ENCODE data around the gene KIFC3. TPM values are rescaled to one million over a fixed set of nuclear protein-coding genes. Genes with fewer than 3 reads are reported as not detected.
"Not testable (repeated sequence)": the region's sequence is repeated elsewhere in the genome, so short reads cannot be mapped to it uniquely, and the experiment has no call there.

KIFC3 gene
- polyA plus RNA-seq, 1 donor from 2014 or later: not detected

DNA sequence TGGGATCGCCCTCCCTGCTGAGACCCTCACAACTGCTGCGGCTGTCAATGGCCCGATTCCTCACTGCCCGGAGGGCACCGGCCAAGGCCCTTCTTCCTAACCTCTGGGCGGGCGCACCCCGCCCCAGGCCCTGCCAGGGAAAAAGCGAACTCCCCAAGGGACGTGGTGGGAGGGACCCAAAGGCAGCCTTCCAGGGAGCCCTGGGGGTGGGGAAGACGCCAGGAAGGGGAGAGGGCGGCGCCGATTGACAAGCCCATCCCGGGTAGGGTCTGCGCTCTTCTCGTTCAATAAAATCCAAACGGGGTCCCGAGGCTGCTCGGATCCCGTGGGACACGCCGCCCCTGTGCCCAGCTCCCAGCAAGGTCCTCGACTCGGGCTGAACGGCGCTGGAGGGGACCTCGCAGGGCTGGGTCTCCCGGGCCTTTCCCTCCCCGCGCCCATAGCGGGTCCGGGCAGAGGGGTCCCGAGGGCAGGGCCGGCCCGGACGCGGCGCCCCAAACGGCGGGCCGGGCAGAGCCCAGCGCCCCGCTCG, 416 bp downstream of the KIFC3 start:
- peaks cover 8 to 14% (median 9%) of the 10 kb centered on the region in 3 donors for H3K4me1 Mint-ChIP-seq
- peaks cover 41% of the 10 kb centered on the region for H3K27me3 Mint-ChIP-seq
- H3K9me3 Mint-ChIP-seq: peaks cover 0 to 1% (median 0%) of the 10 kb centered on the region in 3 donors
- H3K4me3 Mint-ChIP-seq: peak overlapping the region in 2 of 4 donors; percentile 55 to 74
- no peak overlapping the region for H3K27ac Mint-ChIP-seq
- no peaks in the 10 kb centered on the region for H3K36me3 Mint-ChIP-seq

DNA sequence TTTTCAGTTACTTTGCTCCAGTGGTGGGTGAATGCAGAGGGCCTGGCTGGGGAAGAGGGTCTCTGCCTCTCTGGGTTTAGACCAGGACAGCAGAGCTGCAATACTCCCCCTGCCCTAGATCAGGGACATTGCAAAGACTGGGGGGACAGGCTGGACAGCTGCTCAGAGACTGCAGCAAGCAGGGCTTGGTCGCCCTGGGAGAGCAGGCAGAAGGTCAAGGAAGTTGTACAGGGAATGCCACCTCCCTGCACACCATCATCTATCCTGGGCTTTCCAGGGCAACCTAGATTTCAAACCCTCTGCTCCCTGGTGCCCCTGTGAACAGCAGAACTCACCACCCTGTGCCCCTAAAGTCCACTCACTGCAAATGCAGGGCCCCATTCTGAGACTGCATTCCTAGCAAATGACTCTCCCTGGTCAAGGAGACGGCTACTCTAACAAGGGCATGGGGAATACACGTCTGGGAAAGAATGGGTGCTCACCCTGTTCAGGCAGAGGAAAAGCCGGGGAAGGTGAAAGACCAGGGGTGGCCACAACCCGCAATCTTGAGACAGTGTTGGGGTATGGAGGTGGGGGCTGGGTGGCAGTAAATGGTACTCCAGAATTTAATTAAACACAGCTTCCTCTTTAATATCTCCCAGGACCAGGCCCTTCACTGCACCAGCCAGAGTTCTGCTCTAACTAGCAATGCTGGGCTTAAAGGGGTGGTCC, 1.0 kb downstream of the KIFC3 start:
- H3K36me3 Mint-ChIP-seq: no peaks in the 10 kb centered on the region
- peaks cover 0 to 1% (median 0%) of the 10 kb centered on the region in 3 donors for H3K9me3 Mint-ChIP-seq
- no peak overlapping the region for H3K27ac Mint-ChIP-seq
- H3K4me3 Mint-ChIP-seq: peak overlapping the region in 3 of 4 donors; percentile 55 to 74 (median 66)
- peaks cover 38% of the 10 kb centered on the region for H3K27me3 Mint-ChIP-seq
- H3K4me1 Mint-ChIP-seq: peaks cover 8 to 14% (median 9%) of the 10 kb centered on the region in 3 donors

DNA sequence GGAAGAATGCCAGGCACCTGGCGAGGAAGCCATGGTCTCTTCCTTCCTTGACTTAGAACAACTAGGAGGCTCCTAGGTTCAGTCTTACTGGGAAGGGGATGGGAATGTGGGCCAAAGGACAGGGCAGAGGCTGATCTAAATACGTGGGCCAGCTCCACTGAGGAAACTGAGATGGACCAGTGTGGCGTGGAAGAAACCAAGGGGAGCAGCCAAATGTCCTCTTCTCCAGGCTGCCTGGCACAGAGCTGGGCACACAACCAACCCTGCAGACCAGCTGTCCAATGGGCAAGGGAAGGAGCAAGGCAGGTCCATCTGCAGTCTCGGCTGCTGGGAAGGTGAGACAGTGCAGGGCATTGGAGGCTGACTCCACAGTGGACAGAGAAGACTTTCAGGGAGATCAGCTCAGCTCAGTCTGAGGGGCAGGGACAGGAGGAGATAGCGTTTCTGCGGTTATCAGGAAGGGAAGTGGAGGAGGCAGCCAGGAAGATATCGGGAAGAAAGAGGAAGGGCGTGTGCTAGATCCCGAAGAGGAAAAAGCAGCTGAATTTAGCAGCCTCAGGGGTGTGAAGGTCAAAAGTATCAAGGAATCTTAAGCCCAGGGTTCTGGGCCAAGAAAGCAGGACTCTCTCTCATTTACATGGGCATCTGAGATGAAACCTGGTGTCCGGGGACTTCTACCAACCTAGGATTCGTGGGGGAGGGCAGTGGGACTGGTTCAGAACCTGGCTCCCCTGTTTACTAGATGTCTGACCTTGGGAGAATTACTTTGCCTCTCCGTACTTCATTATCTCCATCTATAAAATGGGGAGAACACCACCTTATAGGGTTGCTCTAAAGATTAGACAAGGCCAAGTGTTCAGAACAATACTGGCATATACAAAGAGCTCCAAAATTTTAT, 1.8 kb downstream of the KIFC3 start:
- H3K36me3 Mint-ChIP-seq: no peaks in the 10 kb centered on the region
- peaks cover 8 to 14% (median 9%) of the 10 kb centered on the region in 3 donors for H3K4me1 Mint-ChIP-seq
- H3K27me3 Mint-ChIP-seq: peaks cover 36% of the 10 kb centered on the region
- H3K9me3 Mint-ChIP-seq: peaks cover 0 to 1% (median 0%) of the 10 kb centered on the region in 3 donors
- H3K27ac Mint-ChIP-seq: no peak overlapping the region
- H3K4me3 Mint-ChIP-seq: peak overlapping the region in 1 of 4 donors; percentile 22

DNA sequence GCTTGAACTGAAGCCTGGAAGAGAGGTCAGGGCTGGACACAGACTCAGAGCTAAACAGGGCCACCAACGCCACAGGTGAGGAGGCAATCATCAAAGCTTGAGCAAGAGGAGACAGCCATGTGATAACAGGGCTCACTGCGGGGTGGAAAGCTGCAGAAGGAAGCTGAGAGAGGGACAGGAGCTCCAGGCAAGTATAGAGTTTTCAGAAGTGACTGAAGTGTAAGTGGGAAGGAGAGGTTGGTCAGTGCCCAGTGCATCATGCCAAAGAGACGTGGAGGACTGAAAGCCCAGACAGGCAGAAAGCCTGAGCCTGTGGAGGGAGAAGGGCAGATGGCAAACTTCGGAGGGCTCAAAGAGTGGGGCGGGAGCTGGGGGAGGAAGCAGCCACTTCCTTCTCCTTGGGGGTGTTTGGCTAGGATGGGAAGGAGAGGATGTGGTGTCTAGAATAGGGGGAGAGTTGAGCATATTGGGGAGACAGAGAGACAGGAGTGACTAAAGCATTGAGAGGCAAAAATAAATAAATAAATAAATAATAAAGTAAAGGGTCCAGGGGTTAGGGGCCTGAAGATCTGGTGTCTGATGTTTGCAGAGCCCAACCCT, 2.6 kb downstream of the KIFC3 start:
- Mint-ChIP-seq H3K27ac (no peak overlapping the region), H3K27me3 (peaks cover 36% of the 10 kb centered on the region), H3K4me3 (no peak overlapping the region), H3K9me3 (peaks cover 0 to 1% (median 0%) of the 10 kb centered on the region in 3 donors), H3K36me3 (no peaks in the 10 kb centered on the region), H3K4me1 (peaks cover 8 to 14% (median 9%) of the 10 kb centered on the region in 3 donors)

DNA sequence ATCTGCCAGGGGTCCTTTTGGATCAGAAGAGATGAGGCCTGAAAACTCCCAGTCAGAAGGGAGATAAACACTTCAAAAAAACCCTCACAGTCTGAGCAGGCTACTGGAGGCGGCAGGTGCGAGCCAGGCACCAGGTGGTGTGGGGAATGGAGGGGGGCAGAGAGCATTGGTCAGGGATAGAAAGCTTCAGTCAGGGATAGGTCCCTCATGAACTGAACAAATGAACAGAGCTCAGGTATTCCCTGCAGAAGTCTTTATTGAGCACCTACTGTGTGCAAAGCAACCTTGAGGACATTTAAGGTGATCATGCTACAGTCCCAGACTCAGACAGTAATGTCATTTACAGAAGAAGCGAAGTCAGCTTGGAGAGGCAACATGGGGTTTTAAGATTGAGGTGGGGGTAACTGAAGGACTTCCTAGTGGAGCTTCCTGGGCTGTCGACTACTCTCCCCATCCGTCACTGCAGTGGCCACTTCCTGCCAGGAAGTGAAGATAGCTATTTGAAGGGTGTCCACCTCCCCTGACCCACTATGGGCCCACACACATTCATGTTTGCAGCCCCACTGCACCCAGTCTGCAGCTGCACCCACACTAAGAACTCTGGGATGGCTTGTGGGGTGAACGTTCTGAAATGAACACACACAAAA, 3.2 kb downstream of the KIFC3 start:
- Mint-ChIP-seq H3K9me3 (peaks cover 0 to 1% (median 0%) of the 10 kb centered on the region in 3 donors), H3K36me3 (no peaks in the 10 kb centered on the region), H3K27me3 (peaks cover 38% of the 10 kb centered on the region), H3K4me3 (peak overlapping the region in 1 of 4 donors; percentile 9), H3K27ac (no peak overlapping the region), H3K4me1 (peaks cover 8 to 14% (median 9%) of the 10 kb centered on the region in 3 donors)

DNA sequence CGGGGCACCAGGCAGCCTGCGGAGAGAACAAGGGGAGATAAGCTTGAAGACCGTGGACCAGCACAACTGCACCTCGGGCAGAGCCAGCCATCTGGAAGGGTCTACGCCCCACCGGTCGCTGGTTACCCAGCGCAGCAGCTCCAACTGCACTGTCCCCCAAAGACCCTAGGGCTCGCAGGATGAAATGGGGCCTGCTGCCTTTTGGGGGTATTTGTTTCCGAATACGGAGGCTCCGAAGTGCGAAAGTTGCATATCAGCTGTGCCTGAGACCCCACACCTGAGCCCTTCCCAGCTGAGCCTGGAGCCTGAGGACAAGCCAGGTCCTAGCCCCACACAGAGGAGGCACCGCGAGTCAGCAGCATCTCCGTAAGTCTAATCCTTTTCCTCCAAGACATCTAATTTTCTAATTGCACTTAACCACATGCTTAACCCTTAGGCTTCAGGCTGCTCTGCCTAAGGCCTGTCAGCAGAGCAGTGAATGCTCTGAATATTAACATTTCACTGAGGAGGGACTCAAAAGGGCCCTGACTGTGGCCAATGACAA, 4.0 kb downstream of the KIFC3 start:
- H3K36me3 Mint-ChIP-seq: no peaks in the 10 kb centered on the region
- no peak overlapping the region for H3K27ac Mint-ChIP-seq
- peaks cover 8 to 14% (median 9%) of the 10 kb centered on the region in 3 donors for H3K4me1 Mint-ChIP-seq
- no peak overlapping the region for H3K4me3 Mint-ChIP-seq
- peaks cover 0 to 1% (median 0%) of the 10 kb centered on the region in 3 donors for H3K9me3 Mint-ChIP-seq
- H3K27me3 Mint-ChIP-seq: peaks cover 38% of the 10 kb centered on the region

DNA sequence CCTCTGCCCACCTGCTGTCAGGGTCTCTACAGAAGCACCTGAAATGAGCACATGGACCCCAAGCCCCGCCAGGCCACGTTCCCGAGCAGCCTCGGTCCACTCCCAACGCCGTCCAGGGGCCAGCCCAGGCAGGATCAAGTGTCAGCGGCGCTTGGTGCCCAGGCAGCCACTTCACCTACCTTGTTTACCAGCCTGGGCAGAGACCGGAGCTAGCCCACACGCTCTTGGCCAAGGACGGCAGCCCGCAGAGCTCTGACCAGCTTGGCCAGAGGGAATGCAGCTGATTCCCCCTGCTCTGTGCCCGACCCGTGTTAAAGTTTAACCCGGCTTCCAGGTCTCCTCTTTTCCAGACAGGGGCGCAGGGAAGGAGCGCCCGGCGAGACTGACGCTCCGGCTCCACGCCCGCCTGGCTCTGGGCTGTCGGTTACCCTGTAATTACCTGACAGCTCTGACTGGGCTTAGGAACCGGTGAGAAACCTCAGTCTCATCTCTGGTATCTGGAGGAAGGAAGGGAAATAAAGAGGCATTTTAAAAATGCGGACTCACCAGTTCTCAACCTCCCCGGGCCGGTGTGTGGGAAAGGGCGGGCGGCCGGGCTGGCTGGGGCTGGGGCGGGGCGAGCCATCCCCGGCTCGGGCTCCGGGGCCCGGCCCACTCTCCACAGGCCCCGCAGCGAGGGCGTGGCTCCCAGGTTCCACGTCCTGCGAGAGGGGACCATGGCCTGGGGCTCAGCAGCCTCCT, 4.6 kb downstream of the KIFC3 start:
- Mint-ChIP-seq H3K27me3 (peaks cover 33% of the 10 kb centered on the region), H3K36me3 (no peaks in the 10 kb centered on the region), H3K27ac (no peak overlapping the region), H3K4me1 (peaks cover 6 to 11% (median 9%) of the 10 kb centered on the region in 3 donors), H3K9me3 (no peaks in the 10 kb centered on the region), H3K4me3 (no peak overlapping the region)

DNA sequence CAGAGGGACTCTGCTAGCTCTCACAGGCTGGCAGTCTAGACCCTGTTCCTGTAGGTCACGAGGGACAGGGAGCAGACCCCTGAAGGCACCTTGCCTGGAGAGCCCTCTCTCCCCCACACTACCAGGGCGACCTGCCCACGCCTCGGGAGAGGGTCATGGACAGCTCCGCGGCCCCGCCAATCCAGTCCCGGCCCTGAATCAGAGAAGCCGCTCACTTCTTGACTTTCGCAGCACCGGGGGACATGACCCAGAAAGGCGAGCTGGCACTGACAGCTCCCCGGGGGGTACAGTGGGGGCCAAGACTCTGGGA, 5.1 kb downstream of the KIFC3 start:
- Mint-ChIP-seq H3K9me3 (no peaks in the 10 kb centered on the region), H3K27ac (no peak overlapping the region), H3K27me3 (peaks cover 31% of the 10 kb centered on the region), H3K4me1 (peaks cover 3 to 9% (median 7%) of the 10 kb centered on the region in 3 donors), H3K36me3 (no peaks in the 10 kb centered on the region), H3K4me3 (no peak overlapping the region)

DNA sequence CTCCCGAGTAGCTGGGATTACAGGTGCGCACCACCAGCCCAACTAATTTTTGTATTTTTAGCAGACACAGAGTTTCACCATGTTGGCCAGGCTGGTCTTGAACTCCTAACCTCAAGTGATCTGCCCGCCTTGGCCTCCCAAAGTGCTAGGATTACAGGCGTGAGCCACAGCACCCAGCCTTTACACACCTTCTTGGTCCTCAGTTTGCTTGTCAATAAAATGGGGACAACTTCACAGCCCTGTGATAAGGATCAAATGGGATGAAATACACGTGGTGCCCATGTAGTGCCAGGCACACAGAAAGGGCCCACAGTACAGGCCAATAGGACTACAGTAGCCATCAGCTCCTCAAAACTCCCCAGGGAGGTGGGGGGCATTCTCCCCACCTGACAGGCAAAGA, 6.3 kb downstream of the KIFC3 start:
- H3K27me3 Mint-ChIP-seq: peaks cover 31% of the 10 kb centered on the region
- not testable (repeated sequence) for H3K4me3 Mint-ChIP-seq, H3K9me3 Mint-ChIP-seq, H3K4me1 Mint-ChIP-seq, H3K36me3 Mint-ChIP-seq, H3K27ac Mint-ChIP-seq

DNA sequence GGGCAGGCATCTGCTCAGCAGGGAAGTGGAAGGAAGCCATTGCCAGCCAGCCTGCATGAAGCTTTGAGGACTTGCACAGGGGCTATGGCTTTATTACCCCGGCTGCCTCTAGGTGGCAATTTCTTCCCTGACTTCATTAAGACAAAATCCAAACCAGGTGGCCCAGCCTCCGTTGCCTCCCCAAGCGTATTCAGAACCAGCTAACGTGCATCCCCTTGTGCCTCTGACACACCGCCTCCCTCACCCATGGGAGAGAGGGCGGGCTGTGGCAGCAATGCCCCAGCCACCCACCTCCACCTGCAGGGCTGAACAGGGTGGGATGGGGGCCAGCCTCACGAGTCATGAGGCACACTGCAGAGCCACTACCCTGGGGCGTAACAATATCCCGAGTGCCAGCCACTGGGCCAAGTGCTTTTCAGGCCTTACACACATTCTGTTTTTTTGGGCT, 6.8 kb downstream of the KIFC3 start:
- no peaks in the 10 kb centered on the region for H3K36me3 Mint-ChIP-seq
- no peaks in the 10 kb centered on the region for H3K9me3 Mint-ChIP-seq
- no peak overlapping the region for H3K4me3 Mint-ChIP-seq
- H3K4me1 Mint-ChIP-seq: peaks cover 0 to 6% (median 3%) of the 10 kb centered on the region in 3 donors
- H3K27ac Mint-ChIP-seq: no peak overlapping the region
- peaks cover 25% of the 10 kb centered on the region for H3K27me3 Mint-ChIP-seq

DNA sequence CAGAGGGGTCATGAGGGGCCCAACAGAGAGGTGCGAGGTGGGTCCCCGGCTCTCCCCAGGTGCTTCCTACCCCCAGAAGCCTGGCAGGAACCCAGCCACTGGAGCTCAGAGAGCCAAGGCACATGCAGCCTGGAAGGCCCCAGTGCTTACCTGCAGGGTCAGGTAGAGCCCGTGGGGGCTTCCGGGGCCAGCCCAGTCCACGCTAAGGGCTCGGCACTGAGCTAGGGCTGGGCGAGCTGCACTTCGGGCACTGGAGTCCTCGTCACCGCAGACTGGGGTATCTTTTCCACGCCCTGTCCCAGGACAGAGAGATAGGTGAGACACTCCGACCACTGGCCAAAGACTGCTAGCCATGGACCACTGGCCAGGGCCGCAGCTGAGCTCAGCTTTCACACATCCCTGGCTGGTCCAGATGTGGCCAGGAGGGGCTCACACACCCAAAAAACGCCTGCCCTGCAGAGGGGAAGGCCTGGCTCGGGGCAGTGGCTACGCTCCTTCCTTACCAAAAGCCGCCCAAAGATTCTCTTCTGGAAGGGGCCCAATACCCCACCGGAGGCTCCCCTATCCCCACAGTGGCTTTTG, 7.4 kb downstream of the KIFC3 start:
- Mint-ChIP-seq H3K36me3 (no peaks in the 10 kb centered on the region), H3K9me3 (no peaks in the 10 kb centered on the region), H3K4me3 (no peak overlapping the region), H3K27ac (peak overlapping the region in 1 of 3 donors; percentile 39), H3K4me1 (peaks cover 0 to 2% (median 0%) of the 10 kb centered on the region in 3 donors), H3K27me3 (peaks cover 22% of the 10 kb centered on the region)

DNA sequence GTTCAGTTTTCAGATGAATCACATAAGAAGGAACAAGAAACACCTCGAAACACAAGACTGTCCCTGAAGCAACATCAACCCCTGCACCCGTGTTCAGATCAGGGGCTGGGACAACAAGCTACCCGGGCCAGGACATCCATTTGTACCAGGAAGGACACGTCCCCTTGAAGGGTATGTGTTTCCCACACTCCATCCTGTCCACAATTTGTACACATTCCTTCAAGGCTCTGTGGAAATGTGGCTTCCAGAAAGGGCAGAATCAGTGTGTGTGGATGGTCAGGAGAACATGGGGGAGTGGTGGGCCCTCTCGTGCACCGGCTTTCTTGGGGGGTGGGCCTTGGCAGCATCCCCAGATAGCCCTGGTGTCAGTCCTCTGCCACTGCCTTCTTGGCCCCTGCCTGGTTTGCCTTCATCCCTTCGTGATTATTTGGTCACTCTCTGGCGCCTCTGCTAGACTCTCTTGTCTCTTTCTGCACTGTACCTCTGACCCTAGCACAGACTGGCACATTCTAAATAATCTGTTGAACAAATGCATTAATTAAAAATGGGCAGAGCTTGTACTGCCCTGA, 10.3 kb downstream of the KIFC3 start:
- no peaks in the 10 kb centered on the region for H3K36me3 Mint-ChIP-seq
- no peaks in the 10 kb centered on the region for H3K9me3 Mint-ChIP-seq
- H3K4me1 Mint-ChIP-seq: peaks cover 0 to 2% (median 0%) of the 10 kb centered on the region in 3 donors
- peaks cover 17% of the 10 kb centered on the region for H3K27me3 Mint-ChIP-seq
- no peak overlapping the region for H3K27ac Mint-ChIP-seq
- H3K4me3 Mint-ChIP-seq: no peak overlapping the region

DNA sequence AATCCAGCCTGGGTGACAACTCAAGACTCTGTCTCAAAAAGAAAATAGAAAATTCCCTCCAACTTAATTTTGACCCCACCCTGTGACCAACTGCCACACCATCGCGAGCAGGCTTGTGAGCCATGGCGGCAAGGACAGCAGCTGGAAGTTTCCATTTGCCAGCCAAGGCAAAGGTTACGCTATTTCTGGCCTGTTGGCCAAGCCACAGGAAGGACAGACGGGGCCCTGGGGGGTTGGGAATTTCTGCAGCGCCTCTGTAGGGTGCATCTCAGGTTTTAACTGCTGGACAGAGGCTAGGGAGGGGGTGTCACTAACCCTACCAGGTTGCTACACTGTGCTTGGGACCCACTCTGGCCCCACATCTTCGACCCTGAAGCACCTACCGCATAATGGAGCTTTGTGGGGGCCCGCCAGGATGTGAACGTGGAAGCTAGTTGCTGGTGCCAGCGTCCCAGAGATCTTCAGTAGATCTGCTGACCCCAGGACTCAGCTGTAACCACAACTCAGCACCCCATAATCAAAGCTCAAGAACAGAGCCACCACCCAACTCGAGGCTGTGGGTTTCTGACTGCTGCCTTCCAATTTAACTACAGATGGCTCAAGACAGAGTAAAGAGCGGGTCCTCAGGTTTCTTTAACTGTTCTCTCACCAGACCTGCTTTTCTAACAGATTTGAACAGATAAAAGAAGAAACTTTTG, 10.9 kb downstream of the KIFC3 start:
- H3K4me3 Mint-ChIP-seq: no peak overlapping the region

More for the DNA sequence above, 10.9 kb downstream of the KIFC3 start:
- Mint-ChIP-seq H3K27ac (no peak overlapping the region), H3K4me1 (peaks cover 0 to 2% (median 0%) of the 10 kb centered on the region in 3 donors), H3K9me3 (no peaks in the 10 kb centered on the region), H3K27me3 (peaks cover 14% of the 10 kb centered on the region), H3K36me3 (no peaks in the 10 kb centered on the region)

Measured in IgD-negative memory B cell (primary cell).